Duodenal mucosa (tissue), 2 donors: ENCODE results near the gene COG8.

Experiments used
- H3K27ac ChIP-seq: one replicate; pipeline ENCODE4 v1.7.0; 2013; ENCODE audit warnings: low read depth, low read length
- H3K27me3 ChIP-seq, 2 donors: one replicate each; pipeline ENCODE4 v1.7.0; 2013; ENCODE audit warnings: low read length in 2 of 2, control low read depth in 1 of 2; ENCODE audit not compliant: insufficient read depth in 2 of 2, control insufficient read depth in 1 of 2
- H3K36me3 ChIP-seq, 2 donors: one replicate each; pipeline ENCODE4 v1.7.0; 2013; ENCODE audit warnings: low read length in 2 of 2, control low read depth in 1 of 2; ENCODE audit not compliant: insufficient read depth in 2 of 2, control insufficient read depth in 1 of 2
- H3K4me1 ChIP-seq, 2 donors: one replicate each; pipeline ENCODE4 v1.7.0; 2013; ENCODE audit warnings: low read length in 2 of 2, control low read depth in 1 of 2; ENCODE audit not compliant: insufficient read depth in 2 of 2, control insufficient read depth in 1 of 2
- H3K4me3 ChIP-seq, 2 donors: one replicate each; pipeline ENCODE4 v1.7.0; 2013; ENCODE audit warnings: low read length in 2 of 2, low read depth in 1 of 2
- H3K9ac ChIP-seq, 2 donors: one replicate each; pipeline ENCODE4 v1.7.0; 2013; ENCODE audit warnings: low read length in 2 of 2, low read depth in 1 of 2
- H3K9me3 ChIP-seq, 2 donors: one replicate each; pipeline ENCODE4 v1.7.0; 2013; ENCODE audit warnings: low read length in 2 of 2, control low read depth in 1 of 2; ENCODE audit not compliant: control insufficient read depth in 1 of 2

Gene COG8

DNA sequence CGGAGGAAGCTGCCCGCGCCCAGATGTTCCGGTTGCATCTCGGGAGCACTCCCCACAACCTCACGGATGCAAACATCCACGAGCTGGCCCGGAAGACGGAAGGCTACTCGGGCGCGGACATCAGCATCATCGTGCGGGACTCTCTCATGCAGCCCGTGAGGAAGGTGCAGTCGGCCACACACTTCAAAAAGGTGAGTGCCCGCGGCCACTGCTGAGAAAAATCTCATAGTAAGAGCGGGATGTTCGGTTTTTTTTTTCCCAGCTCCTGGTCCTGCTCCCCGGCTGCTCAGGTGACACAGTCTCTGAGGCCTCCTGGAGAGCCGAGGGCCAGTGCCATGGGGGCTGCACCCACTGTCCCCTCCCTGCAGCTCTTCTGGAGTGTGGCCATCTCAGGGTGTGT is 18.3 kb downstream of the COG8 start:
- Histone ChIP-seq H3K27me3 (no peaks in the 10 kb centered on the region), H3K36me3 (peaks cover 67 to 91% of the 10 kb centered on the region in 2 donors), H3K27ac (no peak overlapping the region), H3K4me3 (no peak overlapping the region), H3K4me1 (peaks cover 12 to 13% of the 10 kb centered on the region in 2 donors), H3K9ac (no peak overlapping the region), H3K9me3 (no peaks in the 10 kb centered on the region)

DNA sequence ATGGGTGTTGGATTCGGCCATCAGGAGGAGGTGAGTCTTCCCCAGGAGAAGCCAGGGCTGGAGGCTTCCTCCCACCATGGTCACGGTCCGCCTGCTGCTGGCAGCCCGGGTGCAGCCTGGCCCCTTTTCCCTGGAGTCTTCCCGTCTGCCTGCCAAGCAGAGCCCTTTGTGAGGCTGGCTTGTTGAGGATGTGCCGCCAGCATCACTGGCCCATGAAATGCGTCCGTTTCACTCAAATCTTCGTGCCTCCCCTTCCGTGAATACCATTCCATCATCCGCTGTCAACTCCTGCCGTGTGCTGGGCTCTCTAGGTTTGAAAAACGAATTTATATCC is 18.7 kb downstream of the COG8 start:
- Histone ChIP-seq H3K4me3 (no peak overlapping the region), H3K27me3 (no peaks in the 10 kb centered on the region), H3K27ac (no peak overlapping the region), H3K9ac (no peak overlapping the region), H3K4me1 (peaks cover 8 to 9% of the 10 kb centered on the region in 2 donors), H3K9me3 (no peaks in the 10 kb centered on the region), H3K36me3 (peaks cover 66 to 91% of the 10 kb centered on the region in 2 donors)

DNA sequence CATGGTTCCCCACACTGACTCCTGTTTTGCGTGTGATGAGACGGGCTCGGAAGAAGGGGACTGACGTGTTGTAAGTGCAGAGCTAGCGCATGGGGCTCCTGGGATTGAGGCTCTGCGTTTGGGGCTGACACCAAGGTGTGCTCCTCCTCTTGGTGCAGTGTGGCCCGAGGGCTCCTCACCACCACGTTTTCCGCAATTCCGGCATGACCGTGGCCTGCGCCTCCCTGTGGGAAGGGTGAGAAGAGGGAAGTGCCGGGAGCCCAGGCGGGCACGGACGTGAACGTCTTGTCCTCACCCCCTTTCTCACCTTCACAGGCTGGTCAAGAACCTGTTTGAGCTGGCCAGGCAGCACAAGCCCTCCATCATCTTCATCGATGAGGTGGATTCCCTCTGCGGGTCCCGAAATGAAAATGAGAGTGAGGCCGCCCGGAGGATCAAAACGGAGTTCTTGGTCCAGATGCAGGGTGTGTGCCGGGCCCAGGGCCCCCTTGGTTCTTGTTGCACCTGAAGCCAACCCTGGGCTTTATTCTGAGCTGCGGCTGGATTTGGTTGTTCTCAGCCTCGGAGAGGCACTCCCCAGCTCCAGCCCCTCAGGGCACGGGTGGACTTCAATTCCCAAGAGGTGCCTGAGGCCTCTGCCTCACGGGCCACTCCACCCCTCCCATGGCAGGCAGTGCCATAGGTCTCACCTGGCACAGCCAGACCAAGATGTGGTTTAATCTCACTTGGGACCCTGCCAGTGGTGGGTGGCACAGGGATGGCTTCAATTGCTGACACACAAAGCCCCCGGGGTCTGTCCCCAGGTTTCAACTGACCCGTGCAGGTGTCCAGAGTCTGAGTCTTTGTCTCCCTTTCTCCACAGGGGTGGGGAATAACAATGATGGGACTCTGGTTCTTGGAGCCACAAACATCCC is 19.3 kb downstream of the COG8 start:
- no peaks in the 10 kb centered on the region for H3K9me3 ChIP-seq
- H3K36me3 ChIP-seq, result peaks cover 65 to 93% of the 10 kb centered on the region in 2 donors
- H3K4me3 ChIP-seq, result no peak overlapping the region
- no peaks in the 10 kb centered on the region for H3K27me3 ChIP-seq
- H3K9ac ChIP-seq, result no peak overlapping the region
- peaks cover 6 to 8% of the 10 kb centered on the region in 2 donors for H3K4me1 ChIP-seq
- H3K27ac ChIP-seq, result no peak overlapping the region

DNA sequence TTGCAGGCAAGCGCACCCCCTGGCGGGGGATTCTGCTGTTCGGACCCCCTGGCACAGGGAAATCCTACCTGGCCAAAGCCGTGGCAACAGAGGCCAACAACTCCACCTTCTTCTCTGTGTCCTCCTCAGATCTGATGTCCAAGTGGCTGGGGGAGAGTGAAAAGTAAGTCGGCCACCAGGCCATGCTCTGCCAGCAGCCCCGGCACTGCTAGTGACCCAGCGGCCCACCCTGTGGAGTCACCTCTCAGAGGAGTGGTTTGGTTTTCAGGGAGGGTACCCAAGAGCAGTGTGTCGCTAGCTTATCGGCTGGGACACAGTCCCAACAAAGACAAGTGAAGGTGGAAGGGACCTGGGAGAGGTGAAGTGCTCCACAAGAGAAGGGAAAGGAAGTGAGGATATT is 20.0 kb downstream of the COG8 start:
- no peak overlapping the region for H3K4me3 ChIP-seq
- H3K27ac ChIP-seq, result no peak overlapping the region
- H3K4me1 ChIP-seq, result peaks cover 6% of the 10 kb centered on the region in 2 donors
- H3K9ac ChIP-seq, result no peak overlapping the region
- no peaks in the 10 kb centered on the region for H3K27me3 ChIP-seq
- H3K9me3 ChIP-seq, result no peaks in the 10 kb centered on the region
- H3K36me3 ChIP-seq, result peaks cover 61 to 92% of the 10 kb centered on the region in 2 donors

DNA sequence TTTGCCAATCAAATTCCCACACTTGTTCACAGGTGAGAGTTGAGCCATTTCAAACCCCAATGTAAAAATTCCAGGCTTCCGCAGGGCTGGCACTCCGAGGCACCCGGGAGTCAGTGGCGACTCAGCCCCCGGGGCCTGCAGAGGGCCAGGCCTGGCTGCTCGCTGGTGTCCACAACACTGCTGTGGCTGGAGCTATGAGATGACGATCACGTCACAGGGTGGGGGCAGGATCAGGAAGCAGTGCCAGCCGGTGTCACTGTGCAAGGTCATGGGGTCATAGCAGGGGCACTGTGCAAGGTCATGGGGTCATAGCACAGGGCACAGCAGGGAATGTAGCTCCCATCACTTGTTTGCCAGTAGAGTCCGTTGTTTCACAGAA is 20.5 kb downstream of the COG8 start:
- Histone ChIP-seq H3K9ac (no peak overlapping the region), H3K27me3 (no peaks in the 10 kb centered on the region), H3K4me3 (no peak overlapping the region), H3K4me1 (peaks cover 1% of the 10 kb centered on the region in 2 donors), H3K36me3 (peaks cover 65 to 90% of the 10 kb centered on the region in 2 donors), H3K9me3 (no peaks in the 10 kb centered on the region), H3K27ac (no peak overlapping the region)

DNA sequence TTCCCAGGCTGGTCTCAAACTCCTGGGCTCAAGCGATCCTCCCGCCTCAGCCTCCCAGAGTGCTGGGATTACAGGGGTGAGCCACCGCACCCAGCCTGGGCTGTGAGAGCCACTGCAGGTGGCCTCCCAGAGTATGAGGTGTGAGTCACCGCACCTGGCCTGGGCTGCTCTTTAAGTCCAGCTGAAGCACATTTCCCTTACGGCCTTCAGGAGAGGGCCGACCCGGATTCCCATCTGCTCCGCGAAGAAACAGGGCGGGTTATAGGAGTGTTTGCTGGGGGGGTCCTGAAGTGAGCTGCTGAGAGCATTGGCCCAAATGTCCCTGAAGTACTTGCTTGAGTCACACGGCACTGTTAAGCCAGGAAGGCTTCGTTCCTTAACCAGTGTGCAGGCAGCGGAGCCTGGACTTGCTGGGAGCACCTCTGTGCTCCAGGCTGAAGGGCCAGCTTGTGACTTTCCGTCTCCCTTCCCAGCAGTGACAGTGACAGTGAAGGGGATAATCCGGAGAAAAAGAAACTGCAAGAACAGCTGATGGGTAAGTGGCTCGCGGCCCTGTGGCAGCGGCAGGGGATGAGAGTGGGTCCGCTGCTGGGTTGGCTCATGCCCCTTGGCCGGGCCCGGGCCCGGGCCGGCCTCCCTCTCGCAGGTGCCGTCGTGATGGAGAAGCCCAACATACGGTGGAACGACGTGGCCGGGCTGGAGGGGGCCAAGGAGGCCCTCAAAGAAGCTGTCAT is 21.0 kb downstream of the COG8 start:
- Histone ChIP-seq H3K27me3 (no peaks in the 10 kb centered on the region), H3K4me1 (no peaks in the 10 kb centered on the region), H3K9ac (no peak overlapping the region), H3K36me3 (peaks cover 67 to 84% of the 10 kb centered on the region in 2 donors), H3K27ac (no peak overlapping the region), H3K4me3 (no peak overlapping the region), H3K9me3 (no peaks in the 10 kb centered on the region)

DNA sequence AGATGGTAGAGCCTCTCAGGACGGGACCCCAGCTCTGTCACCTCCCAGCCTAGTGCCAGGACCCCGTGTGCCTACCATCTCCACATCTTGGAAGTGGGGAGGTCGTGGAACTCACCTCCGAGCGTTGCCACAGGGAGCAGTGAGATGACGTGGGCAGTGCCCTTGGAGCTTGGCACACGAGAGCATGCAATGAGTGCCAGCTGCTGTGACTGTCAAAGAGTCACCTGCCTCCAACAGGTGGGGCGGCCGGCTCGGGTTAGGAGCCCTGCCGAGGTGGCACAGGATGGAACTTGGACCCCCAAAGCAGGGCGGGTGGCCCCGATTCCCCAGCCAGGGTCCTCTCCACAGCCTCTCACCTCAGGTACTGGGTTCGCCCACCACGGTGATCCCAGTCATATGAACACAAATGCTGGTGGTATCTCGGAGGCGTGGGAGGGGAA is 22.7 kb downstream of the COG8 start:
- Histone ChIP-seq H3K36me3 (peaks cover 53 to 67% of the 10 kb centered on the region in 2 donors), H3K27me3 (no peaks in the 10 kb centered on the region), H3K4me1 (peaks cover 5 to 6% of the 10 kb centered on the region in 2 donors), H3K9me3 (no peaks in the 10 kb centered on the region), H3K9ac (no peak overlapping the region), H3K27ac (no peak overlapping the region), H3K4me3 (no peak overlapping the region)

DNA sequence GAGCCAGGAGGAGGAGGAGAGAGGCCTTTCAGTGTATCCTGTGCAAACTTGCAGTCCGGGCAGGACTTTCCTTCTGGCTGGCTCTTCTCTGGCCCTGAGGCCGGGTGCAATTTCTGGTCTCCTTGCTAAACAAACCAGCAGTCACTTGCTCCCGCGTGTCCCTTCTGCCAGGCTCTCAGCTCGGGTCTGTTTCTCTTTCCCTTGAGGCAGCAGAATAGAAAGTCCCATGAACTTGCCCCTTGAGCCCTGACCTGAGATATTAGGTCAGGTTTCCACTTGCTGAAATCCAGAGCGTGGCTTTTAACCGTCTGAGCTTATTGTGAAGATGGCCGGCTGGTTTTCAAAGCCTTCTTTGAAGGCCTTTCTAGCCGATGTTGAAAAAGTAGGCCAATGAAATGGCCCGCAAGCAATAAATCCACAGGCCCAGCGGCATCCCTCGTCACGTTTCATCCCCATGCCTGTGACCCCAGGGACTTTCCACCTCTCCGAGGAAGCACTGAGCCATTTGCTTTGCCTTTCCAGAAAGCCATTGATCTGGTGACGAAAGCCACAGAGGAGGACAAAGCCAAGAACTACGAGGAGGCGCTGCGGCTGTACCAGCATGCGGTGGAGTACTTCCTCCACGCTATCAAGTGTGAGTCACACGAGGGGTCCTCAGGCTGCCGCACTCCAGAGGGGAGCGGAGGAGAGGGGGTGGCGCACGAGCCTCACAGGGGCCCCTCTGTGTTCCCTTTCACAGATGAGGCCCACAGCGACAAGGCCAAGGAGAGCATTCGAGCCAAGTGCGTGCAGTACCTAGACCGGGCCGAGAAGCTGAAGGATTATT is 23.7 kb downstream of the COG8 start:
- Histone ChIP-seq H3K4me3 (no peak overlapping the region), H3K9me3 (no peaks in the 10 kb centered on the region), H3K27me3 (no peaks in the 10 kb centered on the region), H3K9ac (no peak overlapping the region), H3K36me3 (peaks cover 45 to 58% of the 10 kb centered on the region in 2 donors), H3K27ac (no peak overlapping the region), H3K4me1 (peaks cover 5 to 6% of the 10 kb centered on the region in 2 donors)

DNA sequence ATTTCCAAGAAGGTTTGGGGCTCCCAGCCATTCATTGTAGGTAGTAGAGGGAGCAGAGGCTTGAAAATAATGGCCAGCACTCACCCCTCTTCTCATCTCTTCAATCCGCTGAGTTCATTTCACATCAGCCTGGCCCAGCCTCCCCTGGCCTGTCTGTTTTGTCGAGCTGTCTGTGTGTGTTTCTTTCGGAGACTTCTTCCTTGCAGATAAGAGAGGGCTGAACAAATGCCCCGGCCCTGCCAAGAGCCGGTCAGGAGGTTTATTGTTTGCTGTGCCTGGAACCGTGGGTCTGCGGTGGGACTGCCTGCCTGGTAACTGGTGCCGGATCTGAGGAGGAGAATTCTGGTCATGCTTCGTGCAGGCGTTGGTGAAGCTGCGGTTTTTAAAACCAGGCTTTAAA is 24.8 kb downstream of the COG8 start:
- no peak overlapping the region for H3K27ac ChIP-seq
- H3K27me3 ChIP-seq, result no peaks in the 10 kb centered on the region
- H3K4me3 ChIP-seq, result no peak overlapping the region
- no peaks in the 10 kb centered on the region for H3K9me3 ChIP-seq
- no peak overlapping the region for H3K9ac ChIP-seq
- peaks cover 35 to 46% of the 10 kb centered on the region in 2 donors for H3K36me3 ChIP-seq
- peaks cover 9% of the 10 kb centered on the region in 2 donors for H3K4me1 ChIP-seq
